K562 (cell line): ENCODE data around the gene TTC4. TPM values are rescaled to one million over a fixed set of nuclear protein-coding genes. Genes with fewer than 3 reads are reported as not detected.

Source experiments
- ATAC-seq: fragments of 200-7000 bp; cut with Tn5 transposase; 3 replicates; pipeline ENCODE4 v1.9.1; 2020; ENCODE audit warnings: moderate library complexity
- BruUV-seq: library from RNA; stranded (reverse); fragments of 400-500 nt; replicated peaks from 2 replicates; lab custom pipeline; 2021; lab: Mats Ljungman, UMichigan
- CTCF ChIA-PET: fragments of 300-600 bp; formaldehyde crosslinking; extraction: SDS; loops from one replicate; lab custom pipeline; 2021; ENCODE audit warnings: low intra/inter-chr PET ratio; lab: Yijun Ruan, JAX
- POLR2A ChIA-PET: fragments of 300-600, 350-650 bp; sonication (Branson Sonifier 250); formaldehyde crosslinking; extraction: SDS; loops from one replicate; lab custom pipeline; 2021; ENCODE audit warnings: antibody characterized with exemption, inconsistent platforms; lab: Yijun Ruan, JAX
- DNase-seq, 4 experiments: peaks; one replicate each; pipeline versions ENCODE4 v3.0.0 to v3.0.0-alpha.2; 2011 to 2018; ENCODE audit warnings: low spot score in 3 of 4, mixed read lengths in 3 of 4; ENCODE audit errors: extremely low read depth in 1 of 4
- FAIRE-seq: peaks from 2 replicates; lab custom pipeline; 2011; peaks lifted over from hg19 to GRCh38; lab: Jason Lieb, UNC
- H2AFZ ChIP-seq: 2 replicates; pipeline ENCODE4 v1.6.0; 2011; ENCODE audit warnings: low read depth, low read length, control low read depth, inconsistent platforms
- H3K27ac ChIP-seq: fragments of 200-600 bp; 3 replicates; pipeline ENCODE4 v1.8.0; 2011; ENCODE audit warnings: low read depth, mild to moderate bottlenecking, control low read depth, inconsistent platforms, low read length, moderate library complexity, mixed read lengths; ENCODE audit errors: extremely low read depth
- H3K27me3 ChIP-seq, 2 experiments: fragments of 300-600 bp in 1 of 2; 2 replicates in 1 of 2; 3 replicates in 1 of 2; pipeline versions ENCODE4 v1.6.0 to v1.8.0; 2011; ENCODE audit warnings: inconsistent platforms in 2 of 2, low read length in 2 of 2, mild to moderate bottlenecking in 1 of 2, mixed read lengths in 1 of 2, moderate library complexity in 1 of 2; ENCODE audit not compliant: control insufficient read depth in 2 of 2, insufficient read depth in 2 of 2
- H3K36me3 ChIP-seq: fragments of 300-600 bp; 3 replicates; pipeline ENCODE4 v1.8.0; 2011; ENCODE audit warnings: mild to moderate bottlenecking, low read length, inconsistent platforms; ENCODE audit not compliant: control insufficient read depth, insufficient read depth
- H3K4me1 ChIP-seq, 2 experiments: fragments of 200-600 bp in 1 of 2; replicated peaks in 1 of 2; 2 replicates in 1 of 2; 3 replicates in 1 of 2; pipeline versions ENCODE4 v1.5.1 to v1.8.0; 2011; ENCODE audit warnings: inconsistent platforms in 2 of 2, low read length in 2 of 2, mild to moderate bottlenecking in 1 of 2, mixed read lengths in 1 of 2, moderate library complexity in 1 of 2; ENCODE audit not compliant: control insufficient read depth in 2 of 2, insufficient read depth in 2 of 2
- H3K4me2 ChIP-seq: 2 replicates; pipeline ENCODE4 v1.6.1; 2011; ENCODE audit warnings: low read length, control low read depth, inconsistent platforms, mixed read lengths; ENCODE audit not compliant: insufficient read depth
- H3K4me3 ChIP-seq: fragments of 200-600 bp; sonication (generic), shearing (Covaris generic); 2 replicates; pipeline ENCODE4 v1.5.1; 2016; ENCODE audit warnings: control low read depth, inconsistent platforms
- H3K79me2 ChIP-seq: fragments of 200-600 bp; 3 replicates; pipeline ENCODE4 v1.8.0; 2011; ENCODE audit warnings: low read length, inconsistent platforms; ENCODE audit not compliant: control insufficient read depth, insufficient read depth
- H3K9ac ChIP-seq, 2 experiments: 2 replicates each; pipeline versions ENCODE4 v1.6.0 to v1.6.1; 2011; ENCODE audit warnings: low read depth in 2 of 2, low read length in 2 of 2, control low read depth in 1 of 2, inconsistent platforms in 1 of 2, mild to moderate bottlenecking in 1 of 2, mixed read lengths in 1 of 2; ENCODE audit not compliant: insufficient read depth in 1 of 2
- H3K9me1 ChIP-seq: one replicate; pipeline ENCODE4 v1.6.0; 2011; ENCODE audit warnings: inconsistent platforms, mild to moderate bottlenecking, low read length, moderate library complexity; ENCODE audit not compliant: control insufficient read depth, insufficient read depth
- H3K9me3 ChIP-seq: replicated peaks from 2 replicates; pipeline ENCODE4 v1.5.1; 2011; ENCODE audit warnings: low read depth, low read length, inconsistent platforms; ENCODE audit not compliant: control insufficient read depth, insufficient read depth
- H4K20me1 ChIP-seq: replicated peaks from 2 replicates; pipeline ENCODE4 v1.6.1; 2011; ENCODE audit warnings: low read length, inconsistent platforms, mixed read lengths; ENCODE audit not compliant: control insufficient read depth, insufficient read depth
- ATF3 ChIP-seq, 2 experiments: fragments of 450-650 bp in 1 of 2; sonication (generic) in 1 of 2; formaldehyde crosslinking in 1 of 2; IDR thresholded peaks in 1 of 2; conservative IDR thresholded peaks in 1 of 2; 2 replicates each; pipeline versions ENCODE4 v1.6.1 to v1.8.1; 2016 to 2023; ENCODE audit warnings: mild to moderate bottlenecking in 2 of 2, moderate library complexity in 2 of 2, inconsistent platforms in 1 of 2, missing genetic modification reagents in 1 of 2
- CBFB ChIP-seq: sonication (generic); formaldehyde crosslinking; IDR thresholded peaks from 2 replicates; pipeline ENCODE4 v1.4.0; 2020; ENCODE audit warnings: mild to moderate bottlenecking, missing genetic modification reagents
- CEBPB ChIP-seq: fragments of 450-650 bp; IDR thresholded peaks from 2 replicates; pipeline ENCODE4 v1.6.1; 2016; ENCODE audit warnings: missing genetic modification characterization, missing compliant biosample characterization
- GABPA ChIP-seq: fragments of 200-800 bp; sonication (Bioruptor generic); conservative IDR thresholded peaks from 2 replicates; pipeline ENCODE4 v1.6.1; 2016; ENCODE audit warnings: low read depth, missing genetic modification characterization, missing compliant biosample characterization
- GATA2 ChIP-seq: sonication (generic); formaldehyde crosslinking; IDR thresholded peaks from 2 replicates; pipeline ENCODE4 v1.4.0; 2020; ENCODE audit warnings: mild to moderate bottlenecking, missing genetic modification reagents
- MAFF ChIP-seq: IDR thresholded peaks from 2 replicates; pipeline ENCODE4 v1.6.1; 2012; ENCODE audit warnings: low read length, improper control_type of control experiment
- MCM7 ChIP-seq, 2 experiments: fragments of 450-650 bp; IDR thresholded peaks; 2 replicates each; pipeline ENCODE4 v1.6.1; 2016 to 2018
- MYC ChIP-seq, 2 experiments: fragments of 250-450 bp in 1 of 2; sonication (Bioruptor Pico) in 1 of 2; IDR thresholded peaks; 2 replicates each; pipeline versions ENCODE4 v1.5.1 to v1.6.1; 2012 to 2021; ENCODE audit warnings: low read depth in 2 of 2, borderline replicate concordance in 1 of 2, improper control_type of control experiment in 1 of 2, low read length in 1 of 2, mild to moderate bottlenecking in 1 of 2, moderate library complexity in 1 of 2
- NR4A1 ChIP-seq, 2 experiments: fragments of 250-450 bp in 1 of 2; fragments of 450-650 bp in 1 of 2; sonication (Bioruptor Pico) in 1 of 2; IDR thresholded peaks; 2 replicates each; pipeline versions ENCODE4 v1.4.0 to v1.6.1; 2016 to 2020; ENCODE audit warnings: mild to moderate bottlenecking in 2 of 2, missing compliant biosample characterization in 1 of 2, missing genetic modification characterization in 1 of 2, moderate library complexity in 1 of 2
- PCBP2 ChIP-seq: fragments of 200-400 bp; formaldehyde crosslinking; IDR thresholded peaks from 2 replicates; pipeline ENCODE4 v1.6.1; 2018; ENCODE audit warnings: low read length, low read depth, mild to moderate bottlenecking, moderate library complexity; ENCODE audit not compliant: poor library complexity, severe bottlenecking
- PTRF ChIP-seq: fragments of 450-650 bp; IDR thresholded peaks from 2 replicates; pipeline ENCODE4 v1.6.1; 2016; ENCODE audit warnings: mild to moderate bottlenecking, missing genetic modification characterization, missing compliant biosample characterization
- PTTG1 ChIP-seq: fragments of 450-650 bp; IDR thresholded peaks from 2 replicates; pipeline ENCODE4 v1.6.1; 2016; ENCODE audit warnings: low read depth, mild to moderate bottlenecking, missing genetic modification characterization, missing compliant biosample characterization
- SAFB ChIP-seq: fragments of 200-400 bp; formaldehyde crosslinking; IDR thresholded peaks from 2 replicates; pipeline ENCODE4 v1.6.1; 2017; ENCODE audit warnings: low read depth, low read length, borderline replicate concordance
- ZFP30 ChIP-seq: fragments of 250-450 bp; sonication (Bioruptor Pico); IDR thresholded peaks from 2 replicates; pipeline ENCODE4 v1.8.0; 2022; ENCODE audit warnings: moderate library complexity, mild to moderate bottlenecking, inconsistent platforms, borderline replicate concordance
- ZNF175 ChIP-seq: fragments of 200-800 bp; sonication (Bioruptor generic); IDR thresholded peaks from 2 replicates; pipeline ENCODE4 v1.6.1; 2016; ENCODE audit warnings: low read depth, mild to moderate bottlenecking, missing genetic modification characterization, missing compliant biosample characterization
- ZNF79 ChIP-seq: fragments of 250-450 bp; sonication (Bioruptor Pico); IDR thresholded peaks from 2 replicates; pipeline ENCODE4 v1.4.0; 2020; ENCODE audit warnings: low read depth, mild to moderate bottlenecking, moderate library complexity
- WGBS: fragments of 100-300 bp; shearing (Covaris generic); methylation state at CpG from one replicate; pipeline ENCODE4 v1.1.6; 2016; ENCODE audit warnings: low coverage, mixed read lengths; ENCODE audit not compliant: insufficient coverage; ENCODE audit errors: missing lambda C conversion rate; 5-methylcytosine and 5-hydroxymethylcytosine counted together
- in situ Hi-C: fragments of 300-500 bp; cut with MboI; formaldehyde crosslinking; loops from 4 replicates; pipeline ENCODE4 v1.15.0; 2018; ENCODE audit warnings: inconsistent platforms, mixed read lengths
- intact Hi-C: fragments of 100-400 bp; cut with micrococcal nuclease; formaldehyde crosslinking; loops from 2 replicates; pipeline ENCODE4 v1.14.2; 2022
- polyA plus RNA-seq, 8 experiments: library from polyadenylated mRNA; depleted of rRNA in 4 of 8; stranded (reverse) in 5 of 8; unstranded in 3 of 8; fragments of >200 nt; fragmentation: Nextera tagmentation in 2 of 8; fragmentation: Illumina TruSeq in 1 of 8; extraction: Ambion mirVana in 2 of 8; extraction: Trizol in 1 of 8; gene quantifications; 2 replicates each; pipeline versions ENCODE4 v1.2.1 to v1.2.3, GENCODE V29; 2011 to 2014; ENCODE audit warnings: inconsistent platforms in 1 of 8, missing spikeins in 1 of 8
- total RNA-seq, 7 experiments: library from RNA; depleted of rRNA in 6 of 7; stranded (reverse); fragments of >200 nt in 6 of 7; fragmentation: Illumina TruSeq in 2 of 7; extraction: Trizol in 2 of 7; gene quantifications; 2 replicates each; pipeline versions ENCODE4 v1.2.1 to v1.2.3, GENCODE V29; 2011 to 2021; ENCODE audit warnings: low replicate concordance in 1 of 7
- TF ChIP-seq, protein P1 (sequence below), 2 experiments: fragments of 450-650 bp; conservative IDR thresholded peaks; 2 replicates each; pipeline ENCODE4 v1.6.1; 2017; ENCODE audit warnings: mild to moderate bottlenecking in 2 of 2, moderate library complexity in 2 of 2
- TF ChIP-seq, protein P2 (sequence below): fragments of 450-650 bp; formaldehyde crosslinking; IDR thresholded peaks from 2 replicates; pipeline ENCODE4 v1.4.0; 2022; ENCODE audit warnings: missing genetic modification characterization

Gene TTC4
- total and polyA plus RNA-seq, 9 of the 15 experiments (the other 6 are each of a cell fraction or from before 2014, with no cell fraction given): 36.3 to 111 (median 54.1) TPM

DNA sequence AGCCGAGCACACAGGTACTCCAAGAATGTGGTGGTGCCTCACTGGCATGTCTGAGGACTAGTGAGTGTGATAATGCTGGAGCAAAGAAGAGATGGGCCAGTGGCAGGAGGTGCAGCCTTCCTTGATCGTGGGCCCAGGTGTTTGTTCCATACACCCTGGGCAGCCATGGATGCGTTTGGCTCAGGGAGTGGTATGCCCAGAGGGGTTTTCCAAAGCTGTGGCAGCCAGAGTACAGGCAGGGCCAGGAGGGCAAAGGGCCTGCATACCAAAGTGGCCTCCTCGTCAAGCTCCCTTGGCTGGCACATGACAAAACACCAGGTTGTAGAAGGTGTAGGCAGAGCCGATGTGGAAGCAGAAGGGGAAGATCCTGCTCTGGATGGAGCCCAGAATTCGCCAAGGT is 29.6 kb downstream of the TTC4 start:
- in situ Hi-C loops (no loop called here), intact Hi-C loops (no loop called here)
- no peaks in the 10 kb centered on the region for H3K9me3 ChIP-seq
- peaks cover 7% of the 10 kb centered on the region; the same call in 1 of the 2 replicates for H4K20me1 ChIP-seq
- peaks cover 6 to 23% of the 10 kb centered on the region in 2 experiments; a peak in 4 of 5 replicates for H3K27me3 ChIP-seq
- ChIA-PET POLR2A (interaction anchor here (1.1 to 2.6 kb wide), 3 partner anchors 17 to 29 kb away, joined by 3 to 10 read pairs (median 6); partner anchors contain the start of genes PARS2 and TTC4), CTCF (no interaction called here)
- H3K4me1 ChIP-seq: no peaks in the 10 kb centered on the region
- H3K9me1 ChIP-seq: no peaks in the 10 kb centered on the region
- H3K36me3 ChIP-seq: peaks cover 34% of the 10 kb centered on the region; the same call in 2 of the 3 replicates
- WGBS: 41% methylated on average over 6 of the region's 6 CpGs
- no peak for ATAC-seq
- no peak overlapping the region for H3K27ac ChIP-seq
- H2AFZ ChIP-seq: no peak overlapping the region
- FAIRE-seq: no peak
- no peak overlapping the region for H3K4me3 ChIP-seq
- H3K9ac ChIP-seq: peak overlapping the region in 1 of 2 experiments; percentile 14; a peak in 1 of 4 replicates
- H3K4me2 ChIP-seq: no peak overlapping the region
- H3K79me2 ChIP-seq: no peaks in the 10 kb centered on the region
- no TSS peak for BruUV-seq
- no peak for DNase-seq
- TF ChIP-seq ZNF175 (CRISPR knock-in tag) (no peak), PCBP2 (no peak), MAFF (no peak), ATF3 (IDR thresholded peaks at IDR 0.05) (no peak), ATF3 (CRISPR knock-in tag; conservative IDR thresholded peaks at IDR 0.05) (no peak), PTRF (tag) (no peak), MYC (IDR thresholded peaks at IDR 0.05; ENCODE audit: low read depth, low read length) (no peak), MYC (CRISPR knock-in tag; IDR thresholded peaks at IDR 0.05; ENCODE audit: borderline replicate concordance, low read depth) (no peak), MCM7 (IDR thresholded peaks at IDR 0.05) (no peak), ZNF79 (no peak), ZFP30 (CRISPR knock-in tag) (no peak), CBFB (no peak), PTTG1 (tag) (no peak), GABPA (no peak), CEBPB (tag) (no peak), NR4A1 (CRISPR knock-in tag; IDR thresholded peaks at IDR 0.05) (no peak), NR4A1 (tag; IDR thresholded peaks at IDR 0.05) (no peak), GATA2 (CRISPR knock-in tag) (no peak), SAFB (no peak)
- TF ChIP-seq, protein P1, sequence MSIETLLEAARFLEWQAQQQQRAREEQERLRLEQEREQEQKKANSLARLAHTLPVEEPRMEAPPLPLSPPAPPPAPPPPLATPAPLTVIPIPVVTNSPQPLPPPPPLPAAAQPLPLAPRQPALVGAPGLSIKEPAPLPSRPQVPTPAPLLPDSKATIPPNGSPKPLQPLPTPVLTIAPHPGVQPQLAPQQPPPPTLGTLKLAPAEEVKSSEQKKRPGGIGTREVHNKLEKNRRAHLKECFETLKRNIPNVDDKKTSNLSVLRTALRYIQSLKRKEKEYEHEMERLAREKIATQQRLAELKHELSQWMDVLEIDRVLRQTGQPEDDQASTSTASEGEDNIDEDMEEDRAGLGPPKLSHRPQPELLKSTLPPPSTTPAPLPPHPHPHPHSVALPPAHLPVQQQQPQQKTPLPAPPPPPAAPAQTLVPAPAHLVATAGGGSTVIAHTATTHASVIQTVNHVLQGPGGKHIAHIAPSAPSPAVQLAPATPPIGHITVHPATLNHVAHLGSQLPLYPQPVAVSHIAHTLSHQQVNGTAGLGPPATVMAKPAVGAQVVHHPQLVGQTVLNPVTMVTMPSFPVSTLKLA (conservative IDR thresholded peaks at IDR 0.05): no peak
- TF ChIP-seq, protein P2, sequence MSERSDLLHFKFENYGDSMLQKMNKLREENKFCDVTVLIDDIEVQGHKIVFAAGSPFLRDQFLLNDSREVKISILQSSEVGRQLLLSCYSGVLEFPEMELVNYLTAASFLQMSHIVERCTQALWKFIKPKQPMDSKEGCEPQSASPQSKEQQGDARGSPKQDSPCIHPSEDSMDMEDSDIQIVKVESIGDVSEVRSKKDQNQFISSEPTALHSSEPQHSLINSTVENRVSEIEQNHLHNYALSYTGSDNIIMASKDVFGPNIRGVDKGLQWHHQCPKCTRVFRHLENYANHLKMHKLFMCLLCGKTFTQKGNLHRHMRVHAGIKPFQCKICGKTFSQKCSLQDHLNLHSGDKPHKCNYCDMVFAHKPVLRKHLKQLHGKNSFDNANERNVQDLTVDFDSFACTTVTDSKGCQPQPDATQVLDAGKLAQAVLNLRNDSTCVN (CRISPR knock-in tag): no peak
